H9 (cell line): ENCODE measurements around the gene CACNA1H. TPM values are rescaled to one million over a fixed set of nuclear protein-coding genes. Genes with fewer than 3 reads are reported as not detected.
"Not testable (repeated sequence)": the region's sequence is repeated elsewhere in the genome, so short reads cannot be mapped to it uniquely, and the experiment has no call there.

ENCODE experiments used
- DNase-seq: peaks from one replicate; pipeline ENCODE4 v3.0.0-alpha.2; 2017
- H2AFZ ChIP-seq: one replicate; pipeline ENCODE4 v1.6.1; 2013; ENCODE audit warnings: mild to moderate bottlenecking, low read length, control low read depth, moderate library complexity
- H2AK5ac ChIP-seq: 2 replicates; pipeline ENCODE4 v1.6.1; 2013; ENCODE audit warnings: low read length, control low read depth, mixed read lengths; ENCODE audit not compliant: insufficient read length
- H2BK120ac ChIP-seq: one replicate; pipeline ENCODE4 v1.6.1; 2013; ENCODE audit warnings: low read depth, mild to moderate bottlenecking, low read length, control low read depth, inconsistent platforms; ENCODE audit not compliant: poor library complexity, severe bottlenecking
- H2BK12ac ChIP-seq: 2 replicates; pipeline ENCODE4 v1.6.1; 2013; ENCODE audit warnings: low read length, control low read depth, mixed read lengths, low read depth; ENCODE audit not compliant: insufficient read length
- H2BK15ac ChIP-seq: 2 replicates; pipeline ENCODE4 v1.6.1; 2013; ENCODE audit warnings: low read depth, low read length, control low read depth
- H2BK20ac ChIP-seq: one replicate; pipeline ENCODE4 v1.6.1; 2013; ENCODE audit warnings: low read depth, mild to moderate bottlenecking, low read length, control low read depth, inconsistent platforms; ENCODE audit not compliant: poor library complexity, severe bottlenecking
- H2BK5ac ChIP-seq: 2 replicates; pipeline ENCODE4 v1.6.1; 2013; ENCODE audit warnings: low read length, control low read depth, mixed read lengths; ENCODE audit not compliant: insufficient read length
- H3K14ac ChIP-seq: 2 replicates; pipeline ENCODE4 v1.6.1; 2013; ENCODE audit warnings: low read length, control low read depth; ENCODE audit not compliant: insufficient read depth
- H3K18ac ChIP-seq: 2 replicates; pipeline ENCODE4 v1.6.1; 2013; ENCODE audit warnings: low read depth, mild to moderate bottlenecking, mixed read lengths, low read length, control low read depth; ENCODE audit not compliant: insufficient read length
- H3K23ac ChIP-seq: 2 replicates; pipeline ENCODE4 v1.6.1; 2013; ENCODE audit warnings: low read length, control low read depth, mixed read lengths, low read depth; ENCODE audit not compliant: insufficient read length
- H3K23me2 ChIP-seq: 2 replicates; pipeline ENCODE4 v1.6.1; 2013; ENCODE audit warnings: low read depth, mild to moderate bottlenecking, mixed read lengths, low read length, control low read depth; ENCODE audit not compliant: insufficient read length, poor library complexity, severe bottlenecking
- H3K27ac ChIP-seq: 2 replicates; pipeline ENCODE4 v1.5.1; 2013; ENCODE audit warnings: low read length, control low read depth, mixed read lengths, low read depth; ENCODE audit not compliant: insufficient read length
- H3K27me3 ChIP-seq: 2 replicates; pipeline ENCODE4 v1.6.1; 2013; ENCODE audit warnings: low read length, control low read depth, inconsistent platforms; ENCODE audit not compliant: insufficient read depth
- H3K4ac ChIP-seq: 2 replicates; pipeline ENCODE4 v1.6.1; 2013; ENCODE audit warnings: low read depth, mild to moderate bottlenecking, control low read depth, inconsistent platforms, low read length, moderate library complexity
- H3K4me1 ChIP-seq: 2 replicates; pipeline ENCODE4 v1.6.1; 2013; ENCODE audit warnings: low read length, control low read depth, inconsistent platforms; ENCODE audit not compliant: insufficient read depth
- H3K4me2 ChIP-seq: 2 replicates; pipeline ENCODE4 v1.6.1; 2013; ENCODE audit warnings: low read length, control low read depth, mixed read lengths; ENCODE audit not compliant: insufficient read length, insufficient read depth
- H3K56ac ChIP-seq: 2 replicates; pipeline ENCODE4 v1.6.1; 2013; ENCODE audit warnings: low read depth, mild to moderate bottlenecking, mixed read lengths, low read length, control low read depth; ENCODE audit not compliant: insufficient read length
- H3K79me1 ChIP-seq: 2 replicates; pipeline ENCODE4 v1.6.1; 2013; ENCODE audit warnings: low read depth, mild to moderate bottlenecking, moderate library complexity, low read length, control low read depth, inconsistent platforms; ENCODE audit not compliant: insufficient read depth, poor library complexity, severe bottlenecking
- H3K79me2 ChIP-seq: 2 replicates; pipeline ENCODE4 v1.6.1; 2013; ENCODE audit warnings: low read length, control low read depth, inconsistent platforms; ENCODE audit not compliant: insufficient read depth
- H3K9ac ChIP-seq: 2 replicates; pipeline ENCODE4 v1.6.1; 2013; ENCODE audit warnings: low read length, control low read depth, mixed read lengths; ENCODE audit not compliant: insufficient read length; ENCODE audit errors: extremely low read depth
- H3K9me3 ChIP-seq: one replicate; pipeline ENCODE4 v1.6.1; 2013; ENCODE audit warnings: low read depth, low read length, inconsistent platforms; ENCODE audit not compliant: control insufficient read depth
- H3T11ph ChIP-seq: one replicate; pipeline ENCODE4 v1.6.1; 2013; ENCODE audit warnings: mild to moderate bottlenecking, low read length, control low read depth, inconsistent platforms
- H4K20me1 ChIP-seq: one replicate; pipeline ENCODE4 v1.6.1; 2013; ENCODE audit not compliant: control insufficient read depth, insufficient read length, insufficient read depth
- H4K5ac ChIP-seq: 2 replicates; pipeline ENCODE4 v1.6.1; 2013; ENCODE audit warnings: low read depth, mild to moderate bottlenecking, mixed read lengths, low read length, control low read depth; ENCODE audit not compliant: insufficient read length
- H4K8ac ChIP-seq: replicated peaks from 2 replicates; pipeline ENCODE4 v1.6.1; 2013; ENCODE audit warnings: low read length, control low read depth, mixed read lengths, low read depth; ENCODE audit not compliant: insufficient read length
- H4K91ac ChIP-seq: 2 replicates; pipeline ENCODE4 v1.6.1; 2013; ENCODE audit warnings: low read depth, mild to moderate bottlenecking, moderate library complexity, mixed read lengths, low read length, control low read depth; ENCODE audit not compliant: insufficient read length
- H3K27ac Mint-ChIP-seq, 3 experiments: 2 replicates in 2 of 3; 3 replicates in 1 of 3; pipeline ENCODE4 v1.8.0; 2020 to 2021; ENCODE audit warnings: mixed read lengths in 3 of 3, mild to moderate bottlenecking in 1 of 3, moderate library complexity in 1 of 3
- H3K27me3 Mint-ChIP-seq: 2 replicates; pipeline ENCODE4 v1.8.0; 2021; ENCODE audit warnings: low read depth, mild to moderate bottlenecking, moderate library complexity, mixed read lengths
- H3K36me3 Mint-ChIP-seq, 3 experiments: 2 replicates in 2 of 3; 3 replicates in 1 of 3; pipeline ENCODE4 v1.8.0; 2020 to 2021; ENCODE audit warnings: low read depth in 3 of 3, mixed read lengths in 3 of 3; ENCODE audit not compliant: insufficient read depth in 1 of 3
- H3K4me1 Mint-ChIP-seq, 2 experiments: 2 replicates each; pipeline ENCODE4 v1.8.0; 2020; ENCODE audit warnings: mixed read lengths in 2 of 2
- H3K4me3 Mint-ChIP-seq, 2 experiments: 2 replicates in 1 of 2; 3 replicates in 1 of 2; pipeline ENCODE4 v1.8.0; 2020 to 2021; ENCODE audit warnings: mild to moderate bottlenecking in 2 of 2, mixed read lengths in 2 of 2, moderate library complexity in 1 of 2
- H3K9me3 Mint-ChIP-seq, 2 experiments: 2 replicates in 1 of 2; 3 replicates in 1 of 2; pipeline ENCODE4 v1.8.0; 2020; ENCODE audit warnings: mild to moderate bottlenecking in 2 of 2, mixed read lengths in 2 of 2, moderate library complexity in 1 of 2
- WGBS: extraction: QIAGEN DNeasy Blood & Tissue Kit; methylation state at CpG from one replicate; pipeline ENCODE4 v1.1.7; 2013; ENCODE audit warnings: missing lambda C conversion rate, low lambda C conversion rate, mixed read lengths; ENCODE audit not compliant: insufficient read length; ENCODE audit errors: extremely low coverage; 5-methylcytosine and 5-hydroxymethylcytosine counted together
- total RNA-seq: library from RNA; stranded (reverse); gene quantifications from 2 replicates; pipeline ENCODE4 v1.2.1, GENCODE V29; 2021

Gene CACNA1H
- total RNA-seq, 1 experiment from 2014 or later, result 43.3 TPM

GRCh38 chr16:1254821-1255220, 101.9 kb downstream of the CACNA1H start:
- not testable (repeated sequence) for H3T11ph ChIP-seq, H3K4ac ChIP-seq, H3K4me1 ChIP-seq, H2BK20ac ChIP-seq, H3K36me3 Mint-ChIP-seq, H3K4me2 ChIP-seq, H3K79me2 ChIP-seq, H2BK5ac ChIP-seq, H2BK12ac ChIP-seq, H2BK15ac ChIP-seq, H3K4me3 Mint-ChIP-seq, H3K27ac ChIP-seq, H4K20me1 ChIP-seq, H2AFZ ChIP-seq, H4K8ac ChIP-seq, H2BK120ac ChIP-seq, H3K23me2 ChIP-seq, H3K9me3 Mint-ChIP-seq, H3K9me3 ChIP-seq, H3K27me3 ChIP-seq, H3K23ac ChIP-seq, H4K91ac ChIP-seq, H3K27ac Mint-ChIP-seq, H3K4me1 Mint-ChIP-seq, H3K56ac ChIP-seq, H4K5ac ChIP-seq, DNase-seq, H3K9ac ChIP-seq, H3K18ac ChIP-seq, H3K14ac ChIP-seq, H3K79me1 ChIP-seq, H2AK5ac ChIP-seq
- no CpG with 5 or more reads among the region's 3 CpGs for WGBS
- H3K27me3 Mint-ChIP-seq, result peaks cover 29% of the 10 kb centered on the region

GRCh38 chr16:1255276-1256122, 102.6 kb downstream of the CACNA1H start, which contains the start of gene TPSD1:
Gene TPSD1, plus strand, starts transcription at chr16:1256069. Its CDS starts 212 bp downstream, at chr16:1256281.
- not testable (repeated sequence) for H3K14ac ChIP-seq, H3T11ph ChIP-seq, H2BK15ac ChIP-seq, H3K27ac Mint-ChIP-seq, H3K27ac ChIP-seq, H3K4me1 Mint-ChIP-seq, H3K9me3 Mint-ChIP-seq, H3K79me1 ChIP-seq, H2BK120ac ChIP-seq, H2BK5ac ChIP-seq, H3K23me2 ChIP-seq, H4K8ac ChIP-seq, H3K56ac ChIP-seq, H3K4me2 ChIP-seq, H3K4me1 ChIP-seq, H4K5ac ChIP-seq, H3K36me3 Mint-ChIP-seq, H4K91ac ChIP-seq, H3K79me2 ChIP-seq, H3K4ac ChIP-seq, H3K27me3 ChIP-seq, H3K18ac ChIP-seq, H3K9me3 ChIP-seq, H2BK20ac ChIP-seq, H4K20me1 ChIP-seq, H2AK5ac ChIP-seq, H3K4me3 Mint-ChIP-seq, H2AFZ ChIP-seq, DNase-seq, H2BK12ac ChIP-seq, H3K9ac ChIP-seq, H3K23ac ChIP-seq
- WGBS, result no CpG with 5 or more reads among the region's 26 CpGs
- H3K27me3 Mint-ChIP-seq, result peaks cover 29% of the 10 kb centered on the region
